ENCODE measurements around the gene CCDC149. TPM values are rescaled to one million over a fixed set of nuclear protein-coding genes. Genes with fewer than 3 reads are reported as not detected.
"Not testable (repeated sequence)": the region's sequence is repeated elsewhere in the genome, so short reads cannot be mapped to it uniquely, and the experiment has no call there.

Gene CCDC149
- total RNA-seq, 2 donors from 2014 or later: 4.9 to 5.5 TPM

DNA sequence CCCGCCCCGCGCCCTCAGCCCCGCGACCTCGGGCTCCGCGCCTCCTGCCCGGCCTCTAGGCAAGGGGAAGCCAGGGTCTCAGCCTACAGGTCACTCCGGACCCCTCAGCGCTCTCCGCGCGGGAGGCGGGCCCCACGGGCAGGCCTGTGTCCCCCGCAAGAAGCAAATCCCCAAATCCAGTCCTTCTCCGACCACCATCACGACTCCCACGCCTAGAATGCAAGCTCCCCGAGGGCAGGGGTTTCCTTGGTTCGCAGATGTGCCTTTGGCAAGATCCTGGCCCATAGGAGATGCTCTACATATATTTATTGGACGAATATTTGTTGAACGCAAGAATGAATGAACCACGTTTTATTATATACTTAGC, 260 bp upstream of the CCDC149 start:
- TF ChIP-seq, protein P1, sequence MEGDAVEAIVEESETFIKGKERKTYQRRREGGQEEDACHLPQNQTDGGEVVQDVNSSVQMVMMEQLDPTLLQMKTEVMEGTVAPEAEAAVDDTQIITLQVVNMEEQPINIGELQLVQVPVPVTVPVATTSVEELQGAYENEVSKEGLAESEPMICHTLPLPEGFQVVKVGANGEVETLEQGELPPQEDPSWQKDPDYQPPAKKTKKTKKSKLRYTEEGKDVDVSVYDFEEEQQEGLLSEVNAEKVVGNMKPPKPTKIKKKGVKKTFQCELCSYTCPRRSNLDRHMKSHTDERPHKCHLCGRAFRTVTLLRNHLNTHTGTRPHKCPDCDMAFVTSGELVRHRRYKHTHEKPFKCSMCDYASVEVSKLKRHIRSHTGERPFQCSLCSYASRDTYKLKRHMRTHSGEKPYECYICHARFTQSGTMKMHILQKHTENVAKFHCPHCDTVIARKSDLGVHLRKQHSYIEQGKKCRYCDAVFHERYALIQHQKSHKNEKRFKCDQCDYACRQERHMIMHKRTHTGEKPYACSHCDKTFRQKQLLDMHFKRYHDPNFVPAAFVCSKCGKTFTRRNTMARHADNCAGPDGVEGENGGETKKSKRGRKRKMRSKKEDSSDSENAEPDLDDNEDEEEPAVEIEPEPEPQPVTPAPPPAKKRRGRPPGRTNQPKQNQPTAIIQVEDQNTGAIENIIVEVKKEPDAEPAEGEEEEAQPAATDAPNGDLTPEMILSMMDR (conservative IDR thresholded peaks at IDR 0.05): no peak
- peaks cover 34% of the 10 kb centered on the region for H3K27me3 Mint-ChIP-seq (ENCODE audit: insufficient read depth)
- peak overlapping the region; percentile 78 for H3K4me3 ChIP-seq (ENCODE audit: low read length)
- no peak overlapping the region for H3K27ac ChIP-seq (ENCODE audit: low read depth, low read length)
- H3K27ac Mint-ChIP-seq: no peak overlapping the region
- 24 to 75% methylated on average over 4 to 23 of the region's 25 CpGs for WGBS, 2 experiments (ENCODE audit: insufficient coverage in 1 of 2, insufficient read length in 1 of 2)
- no peak for DNase-seq
- peaks cover 21% of the 10 kb centered on the region for H3K4me1 Mint-ChIP-seq
- peaks cover 8% of the 10 kb centered on the region for H3K36me3 ChIP-seq (ENCODE audit: control insufficient read depth, insufficient read depth, low read length)
- peaks cover 18% of the 10 kb centered on the region for H3K36me3 Mint-ChIP-seq (ENCODE audit: low read depth)
- H3K4me1 ChIP-seq (ENCODE audit: control insufficient read depth, insufficient read depth, low read length): no peaks in the 10 kb centered on the region
- H3K9ac ChIP-seq (ENCODE audit: extremely low read depth, low read length, poor library complexity, severe bottlenecking): no peak overlapping the region
- no peaks in the 10 kb centered on the region for H3K27me3 ChIP-seq (ENCODE audit: control insufficient read depth, insufficient read depth, low read length, poor library complexity, severe bottlenecking)
- peaks cover 20% of the 10 kb centered on the region for H3K9me3 Mint-ChIP-seq
- peaks cover 30% of the 10 kb centered on the region for H3K9me3 ChIP-seq (ENCODE audit: control insufficient read depth, low read length)
- peak overlapping the region; percentile 69 for H3K4me3 Mint-ChIP-seq

DNA sequence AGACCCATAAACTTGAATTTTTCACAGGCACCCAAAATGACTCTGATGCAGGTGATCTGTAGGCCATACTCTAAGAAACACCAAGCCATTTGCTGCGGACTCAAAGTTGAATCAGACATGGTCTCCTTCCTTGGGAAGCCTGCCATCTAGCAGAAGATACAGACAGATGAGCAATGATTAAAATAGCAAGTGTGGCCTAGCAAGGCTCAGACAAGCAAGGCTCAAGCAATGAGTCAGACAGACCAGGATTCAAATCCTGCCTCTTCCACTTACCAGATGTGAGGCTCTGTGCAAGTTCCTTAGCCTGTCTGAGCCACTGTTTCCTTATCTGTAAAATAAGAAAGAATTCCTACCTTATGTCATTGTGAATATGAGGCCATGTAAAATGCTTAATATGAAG, 2.3 kb downstream of the CCDC149 start:
- H3K27me3 ChIP-seq (ENCODE audit: control insufficient read depth, insufficient read depth, low read length, poor library complexity, severe bottlenecking): no peaks in the 10 kb centered on the region
- TF ChIP-seq, protein P1 (conservative IDR thresholded peaks at IDR 0.05): no peak
- no peak overlapping the region for H3K4me3 ChIP-seq (ENCODE audit: low read length)
- peaks cover 8% of the 10 kb centered on the region for H3K36me3 ChIP-seq (ENCODE audit: control insufficient read depth, insufficient read depth, low read length)
- H3K4me1 Mint-ChIP-seq: peaks cover 9% of the 10 kb centered on the region
- peaks cover 28% of the 10 kb centered on the region for H3K27me3 Mint-ChIP-seq (ENCODE audit: insufficient read depth)
- no peak overlapping the region for H3K27ac Mint-ChIP-seq
- DNase-seq: no peak
- no peaks in the 10 kb centered on the region for H3K4me1 ChIP-seq (ENCODE audit: control insufficient read depth, insufficient read depth, low read length)
- H3K4me3 Mint-ChIP-seq: no peak overlapping the region
- H3K9ac ChIP-seq (ENCODE audit: extremely low read depth, low read length, poor library complexity, severe bottlenecking): no peak overlapping the region
- H3K36me3 Mint-ChIP-seq (ENCODE audit: low read depth): peaks cover 18% of the 10 kb centered on the region
- H3K9me3 ChIP-seq (ENCODE audit: control insufficient read depth, low read length): peaks cover 30% of the 10 kb centered on the region
- 98 to 100% methylated on average over 1 of the region's 1 CpG for WGBS, 2 experiments (ENCODE audit: insufficient coverage in 1 of 2, insufficient read length in 1 of 2)
- H3K27ac ChIP-seq (ENCODE audit: low read depth, low read length): no peak overlapping the region
- H3K9me3 Mint-ChIP-seq: peaks cover 20% of the 10 kb centered on the region

GRCh38 chr4:24909606-24910005, 3.2 kb downstream of the CCDC149 start:
- not testable (repeated sequence) for H3K4me1 Mint-ChIP-seq; H3K27ac ChIP-seq (ENCODE audit: low read depth, low read length); DNase-seq; H3K27me3 ChIP-seq (ENCODE audit: control insufficient read depth, insufficient read depth, low read length, poor library complexity, severe bottlenecking); H3K4me1 ChIP-seq (ENCODE audit: control insufficient read depth, insufficient read depth, low read length); H3K4me3 Mint-ChIP-seq; H3K27ac Mint-ChIP-seq; H3K9ac ChIP-seq (ENCODE audit: extremely low read depth, low read length, poor library complexity, severe bottlenecking); H3K4me3 ChIP-seq (ENCODE audit: low read length); H3K36me3 ChIP-seq (ENCODE audit: control insufficient read depth, insufficient read depth, low read length)
- peaks cover 30% of the 10 kb centered on the region for H3K9me3 ChIP-seq (ENCODE audit: control insufficient read depth, low read length)
- Mint-ChIP-seq H3K27me3 (ENCODE audit: insufficient read depth) (peaks cover 24% of the 10 kb centered on the region), H3K36me3 (ENCODE audit: low read depth) (peaks cover 18% of the 10 kb centered on the region), H3K9me3 (peaks cover 20% of the 10 kb centered on the region)
- WGBS, 2 experiments (ENCODE audit: insufficient coverage in 1 of 2, insufficient read length in 1 of 2): 91 to 96% methylated on average over 3 of the region's 3 CpGs

- 94 to 96% methylated on average over 5 to 6 of the region's 6 CpGs for WGBS, 2 experiments (ENCODE audit: insufficient coverage in 1 of 2, insufficient read length in 1 of 2)
- Histone ChIP-seq H3K27me3 (ENCODE audit: control insufficient read depth, insufficient read depth, low read length, poor library complexity, severe bottlenecking) (peaks cover 3% of the 10 kb centered on the region), H3K27ac (ENCODE audit: low read depth, low read length) (no peak overlapping the region), H3K9ac (ENCODE audit: extremely low read depth, low read length, poor library complexity, severe bottlenecking) (no peak overlapping the region), H3K4me3 (ENCODE audit: low read length) (no peak overlapping the region), H3K9me3 (ENCODE audit: control insufficient read depth, low read length) (no peaks in the 10 kb centered on the region), H3K36me3 (ENCODE audit: control insufficient read depth, insufficient read depth, low read length) (no peaks in the 10 kb centered on the region), H3K4me1 (ENCODE audit: control insufficient read depth, insufficient read depth, low read length) (no peaks in the 10 kb centered on the region)
- peaks cover 2% of the 10 kb centered on the region for H3K27me3 Mint-ChIP-seq (ENCODE audit: insufficient read depth)
- peaks cover 5% of the 10 kb centered on the region for H3K4me1 Mint-ChIP-seq
- TF ChIP-seq, protein P1 (conservative IDR thresholded peaks at IDR 0.05): no peak
- no peaks in the 10 kb centered on the region for H3K9me3 Mint-ChIP-seq
- H3K36me3 Mint-ChIP-seq (ENCODE audit: low read depth): no peaks in the 10 kb centered on the region
- H3K27ac Mint-ChIP-seq: no peak overlapping the region
- no peak for DNase-seq
- H3K4me3 Mint-ChIP-seq: no peak overlapping the region
These were observed 15.2 kb downstream of the CCDC149 start for GRCh38 chr4:24897639-24898038.
